Choroid plexus epithelial cell (primary cell): ENCODE data around the gene DHX8.

Source experiments
- DNase-seq: peaks from one replicate; pipeline ENCODE4 v3.0.0-alpha.2; 2010; ENCODE audit warnings: low read depth
- H3K4me3 ChIP-seq: 2 replicates; pipeline ENCODE4 v1.5.1; 2011; ENCODE audit warnings: low read depth, mild to moderate bottlenecking, control low read depth, low read length, moderate library complexity
- CTCF ChIP-seq: conservative IDR thresholded peaks from 2 replicates; pipeline ENCODE4 v1.5.1; 2011; ENCODE audit warnings: low read depth, mild to moderate bottlenecking, control low read depth, inconsistent platforms, low read length, moderate library complexity

The DHX8 gene

GRCh38 chr17:43548689-43549379, 65.1 kb downstream of the DHX8 start:
- DNase-seq: no peak
- H3K4me3 ChIP-seq: no peak overlapping the region
- TF ChIP-seq CTCF: no peak

GRCh38 chr17:43549496-43549895, 65.7 kb downstream of the DHX8 start:
- no peak overlapping the region for H3K4me3 ChIP-seq
- no peak for TF ChIP-seq CTCF
- DNase-seq: no peak

GRCh38 chr17:43550754-43551153, 67.0 kb downstream of the DHX8 start:
- no peak overlapping the region for H3K4me3 ChIP-seq
- no peak for TF ChIP-seq CTCF
- no peak for DNase-seq

- H3K4me3 ChIP-seq: no peak overlapping the region
- no peak for DNase-seq
- no peak for TF ChIP-seq CTCF
Measured at GRCh38 chr17:43552229-43552837, 68.6 kb downstream of the DHX8 start.

GRCh38 chr17:43553573-43553972, 69.8 kb downstream of the DHX8 start:
- TF ChIP-seq CTCF: no peak
- no peak overlapping the region for H3K4me3 ChIP-seq
- DNase-seq: no peak

- no peak overlapping the region for H3K4me3 ChIP-seq
- TF ChIP-seq CTCF: no peak
- DNase-seq: no peak
Measured at GRCh38 chr17:43554857-43555256, 71.1 kb downstream of the DHX8 start.

- DNase-seq: no peak
- no peak for TF ChIP-seq CTCF
Measured at GRCh38 chr17:43556292-43556691, 72.5 kb downstream of the DHX8 start.

More at GRCh38 chr17:43556292-43556691, 72.5 kb downstream of the DHX8 start:
- no peak overlapping the region for H3K4me3 ChIP-seq
